ENCODE data around the gene CGNL1. TPM values are rescaled to one million over a fixed set of nuclear protein-coding genes. Genes with fewer than 3 reads are reported as not detected.

CGNL1 gene
- total RNA-seq, 1 donor from 2014 or later: 11.0 TPM

DNA sequence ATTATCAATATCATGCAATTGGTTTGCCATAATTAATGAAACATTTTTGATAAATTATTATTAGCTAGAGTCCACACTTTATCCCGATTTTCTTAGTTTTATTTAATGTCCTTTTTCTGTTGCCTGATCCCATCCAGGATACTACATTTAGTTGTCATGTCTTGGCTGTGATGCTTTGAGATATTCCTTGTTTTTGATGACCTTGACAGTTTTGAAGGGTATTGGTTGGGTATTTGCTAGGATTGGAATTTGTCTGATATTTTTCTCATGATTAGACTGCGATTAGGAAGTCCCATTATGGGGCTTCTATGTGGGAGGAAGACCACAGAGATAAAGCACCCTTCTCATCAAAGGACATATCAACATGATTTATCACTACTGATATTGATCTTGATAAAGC is 43.0 kb downstream of the CGNL1 start:
- no peak for TF ChIP-seq EZH2 (IDR thresholded peaks at IDR 0.05; ENCODE audit: insufficient read depth, low read length)
- TF ChIP-seq, protein P1, sequence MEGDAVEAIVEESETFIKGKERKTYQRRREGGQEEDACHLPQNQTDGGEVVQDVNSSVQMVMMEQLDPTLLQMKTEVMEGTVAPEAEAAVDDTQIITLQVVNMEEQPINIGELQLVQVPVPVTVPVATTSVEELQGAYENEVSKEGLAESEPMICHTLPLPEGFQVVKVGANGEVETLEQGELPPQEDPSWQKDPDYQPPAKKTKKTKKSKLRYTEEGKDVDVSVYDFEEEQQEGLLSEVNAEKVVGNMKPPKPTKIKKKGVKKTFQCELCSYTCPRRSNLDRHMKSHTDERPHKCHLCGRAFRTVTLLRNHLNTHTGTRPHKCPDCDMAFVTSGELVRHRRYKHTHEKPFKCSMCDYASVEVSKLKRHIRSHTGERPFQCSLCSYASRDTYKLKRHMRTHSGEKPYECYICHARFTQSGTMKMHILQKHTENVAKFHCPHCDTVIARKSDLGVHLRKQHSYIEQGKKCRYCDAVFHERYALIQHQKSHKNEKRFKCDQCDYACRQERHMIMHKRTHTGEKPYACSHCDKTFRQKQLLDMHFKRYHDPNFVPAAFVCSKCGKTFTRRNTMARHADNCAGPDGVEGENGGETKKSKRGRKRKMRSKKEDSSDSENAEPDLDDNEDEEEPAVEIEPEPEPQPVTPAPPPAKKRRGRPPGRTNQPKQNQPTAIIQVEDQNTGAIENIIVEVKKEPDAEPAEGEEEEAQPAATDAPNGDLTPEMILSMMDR (IDR thresholded peaks at IDR 0.05; ENCODE audit: insufficient read depth, low read depth, low read length): no peak
- Histone ChIP-seq H3K27ac (ENCODE audit: low read depth, low read length) (no peak overlapping the region), H3K79me2 (ENCODE audit: insufficient read depth, low read length) (no peaks in the 10 kb centered on the region), H3K4me3 (ENCODE audit: insufficient read depth, low read depth, low read length) (no peak overlapping the region), H3K9ac (ENCODE audit: low read length) (no peak overlapping the region), H3K27me3 (ENCODE audit: insufficient read depth, low read length) (no peaks in the 10 kb centered on the region), H3K9me3 (ENCODE audit: insufficient read depth, low read depth, low read length) (no peaks in the 10 kb centered on the region), H2AFZ (ENCODE audit: low read depth, low read length) (no peak overlapping the region), H4K20me1 (ENCODE audit: insufficient read depth, low read length) (no peaks in the 10 kb centered on the region), H3K4me1 (ENCODE audit: insufficient read depth, low read length) (no peaks in the 10 kb centered on the region), H3K36me3 (ENCODE audit: insufficient read depth, low read length) (no peaks in the 10 kb centered on the region), H3K4me2 (ENCODE audit: low read length) (no peak overlapping the region)
- Mint-ChIP-seq H3K4me1 (ENCODE audit: low read depth, unreplicated experiment) (peaks cover 6% of the 10 kb centered on the region), H3K9me3 (ENCODE audit: unreplicated experiment) (peaks cover 4% of the 10 kb centered on the region), H3K36me3 (ENCODE audit: low read depth, unreplicated experiment) (no peaks in the 10 kb centered on the region), H3K4me3 (ENCODE audit: unreplicated experiment) (no peak overlapping the region), H3K27ac (ENCODE audit: unreplicated experiment) (no peak overlapping the region), H3K27me3 (ENCODE audit: low read depth, unreplicated experiment) (no peaks in the 10 kb centered on the region)
- FAIRE-seq: no peak
- no peak for DNase-seq (ENCODE audit: low read depth)

DNA sequence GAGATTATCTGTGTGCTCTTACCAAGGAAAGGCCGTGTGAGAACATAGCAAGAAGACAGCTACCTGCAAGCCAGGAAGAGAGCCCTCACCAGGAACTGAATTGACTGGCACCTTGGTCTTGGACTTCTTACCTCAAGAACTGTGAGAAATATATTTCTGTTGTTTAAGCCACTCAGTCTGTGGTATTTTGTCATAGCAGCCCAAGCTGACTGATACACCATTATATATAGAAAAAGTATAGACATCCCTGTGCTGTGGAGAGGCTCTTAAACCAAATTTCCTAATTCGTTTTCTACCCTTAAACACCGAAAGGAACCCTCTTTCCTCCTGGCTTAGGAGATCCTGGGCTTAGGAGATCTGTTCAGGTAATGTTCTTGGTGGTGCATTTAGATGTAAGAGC is 44.8 kb downstream of the CGNL1 start:
- Mint-ChIP-seq H3K4me3 (ENCODE audit: unreplicated experiment) (no peak overlapping the region), H3K9me3 (ENCODE audit: unreplicated experiment) (peaks cover 2% of the 10 kb centered on the region), H3K4me1 (ENCODE audit: low read depth, unreplicated experiment) (peaks cover 6% of the 10 kb centered on the region), H3K27me3 (ENCODE audit: low read depth, unreplicated experiment) (no peaks in the 10 kb centered on the region), H3K36me3 (ENCODE audit: low read depth, unreplicated experiment) (no peaks in the 10 kb centered on the region), H3K27ac (ENCODE audit: unreplicated experiment) (no peak overlapping the region)
- no peaks in the 10 kb centered on the region for H3K36me3 ChIP-seq (ENCODE audit: insufficient read depth, low read length)
- no peaks in the 10 kb centered on the region for H4K20me1 ChIP-seq (ENCODE audit: insufficient read depth, low read length)
- no peaks in the 10 kb centered on the region for H3K9me3 ChIP-seq (ENCODE audit: insufficient read depth, low read depth, low read length)
- H3K4me3 ChIP-seq (ENCODE audit: insufficient read depth, low read depth, low read length): no peak overlapping the region
- DNase-seq (ENCODE audit: low read depth): no peak
- no peak overlapping the region for H2AFZ ChIP-seq (ENCODE audit: low read depth, low read length)
- no peaks in the 10 kb centered on the region for H3K4me1 ChIP-seq (ENCODE audit: insufficient read depth, low read length)
- TF ChIP-seq, protein P1 (IDR thresholded peaks at IDR 0.05; ENCODE audit: insufficient read depth, low read depth, low read length): no peak
- no peak for TF ChIP-seq EZH2 (IDR thresholded peaks at IDR 0.05; ENCODE audit: insufficient read depth, low read length)
- H3K4me2 ChIP-seq (ENCODE audit: low read length): no peak overlapping the region
- H3K79me2 ChIP-seq (ENCODE audit: insufficient read depth, low read length): no peaks in the 10 kb centered on the region
- no peak for FAIRE-seq
- H3K27ac ChIP-seq (ENCODE audit: low read depth, low read length): no peak overlapping the region
- H3K27me3 ChIP-seq (ENCODE audit: insufficient read depth, low read length): no peaks in the 10 kb centered on the region
- no peak overlapping the region for H3K9ac ChIP-seq (ENCODE audit: low read length)

GRCh38 chr15:57421551-57421950 is 45.2 kb downstream of the CGNL1 start:
- DNase-seq (ENCODE audit: low read depth) (no peak), FAIRE-seq (no peak)
- Histone ChIP-seq H3K27ac (ENCODE audit: low read depth, low read length) (no peak overlapping the region), H3K4me2 (ENCODE audit: low read length) (no peak overlapping the region), H2AFZ (ENCODE audit: low read depth, low read length) (peak overlapping the region; percentile 22), H3K9me3 (ENCODE audit: insufficient read depth, low read depth, low read length) (no peaks in the 10 kb centered on the region), H3K4me1 (ENCODE audit: insufficient read depth, low read length) (no peaks in the 10 kb centered on the region), H3K36me3 (ENCODE audit: insufficient read depth, low read length) (no peaks in the 10 kb centered on the region), H3K4me3 (ENCODE audit: insufficient read depth, low read depth, low read length) (no peak overlapping the region), H3K27me3 (ENCODE audit: insufficient read depth, low read length) (no peaks in the 10 kb centered on the region), H3K79me2 (ENCODE audit: insufficient read depth, low read length) (no peaks in the 10 kb centered on the region), H4K20me1 (ENCODE audit: insufficient read depth, low read length) (no peaks in the 10 kb centered on the region), H3K9ac (ENCODE audit: low read length) (no peak overlapping the region)
- Mint-ChIP-seq H3K27ac (ENCODE audit: unreplicated experiment) (no peak overlapping the region), H3K27me3 (ENCODE audit: low read depth, unreplicated experiment) (no peaks in the 10 kb centered on the region), H3K4me1 (ENCODE audit: low read depth, unreplicated experiment) (peaks cover 6% of the 10 kb centered on the region), H3K4me3 (ENCODE audit: unreplicated experiment) (no peak overlapping the region), H3K9me3 (ENCODE audit: unreplicated experiment) (peaks cover 2% of the 10 kb centered on the region), H3K36me3 (ENCODE audit: low read depth, unreplicated experiment) (no peaks in the 10 kb centered on the region)
- TF ChIP-seq, protein P1 (IDR thresholded peaks at IDR 0.05; ENCODE audit: insufficient read depth, low read depth, low read length): no peak
- TF ChIP-seq EZH2 (IDR thresholded peaks at IDR 0.05; ENCODE audit: insufficient read depth, low read length): no peak

All from astrocyte (in vitro differentiated cells and primary cell).